Measurements from ENCODE around the gene IDI2.
A peak's percentile ranks its signal among the peaks of the same experiment; 100 is the strongest.
"Not testable (repeated sequence)": the region's sequence is repeated elsewhere in the genome, so short reads cannot be mapped to it uniquely, and the experiment has no call there.

IDI2 gene

DNA sequence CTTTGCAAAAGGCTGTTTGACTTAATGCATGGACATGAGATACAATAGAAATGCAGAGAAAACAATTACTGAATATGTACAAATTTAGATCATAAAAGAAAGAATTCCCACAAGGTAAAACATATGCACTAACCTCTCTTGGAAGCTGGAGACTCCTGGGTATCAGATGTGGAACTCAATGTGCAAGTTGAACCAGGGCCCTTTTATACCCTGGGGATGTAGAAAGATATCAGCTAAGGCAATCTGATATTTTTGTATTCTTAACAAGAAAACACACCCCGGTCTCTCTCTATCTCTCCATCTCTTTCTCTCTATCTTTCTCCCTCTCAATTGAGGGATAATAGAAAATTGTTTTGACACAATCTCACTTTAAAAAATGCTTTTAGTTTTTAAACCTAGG is at the start of gene IDI2:
IDI2 (minus strand) TSS at position 177 of the 400 bp plus-strand sequence. CDS start 1,136 bp downstream, outside the sequence.
- no peak for DNase-seq

DNA sequence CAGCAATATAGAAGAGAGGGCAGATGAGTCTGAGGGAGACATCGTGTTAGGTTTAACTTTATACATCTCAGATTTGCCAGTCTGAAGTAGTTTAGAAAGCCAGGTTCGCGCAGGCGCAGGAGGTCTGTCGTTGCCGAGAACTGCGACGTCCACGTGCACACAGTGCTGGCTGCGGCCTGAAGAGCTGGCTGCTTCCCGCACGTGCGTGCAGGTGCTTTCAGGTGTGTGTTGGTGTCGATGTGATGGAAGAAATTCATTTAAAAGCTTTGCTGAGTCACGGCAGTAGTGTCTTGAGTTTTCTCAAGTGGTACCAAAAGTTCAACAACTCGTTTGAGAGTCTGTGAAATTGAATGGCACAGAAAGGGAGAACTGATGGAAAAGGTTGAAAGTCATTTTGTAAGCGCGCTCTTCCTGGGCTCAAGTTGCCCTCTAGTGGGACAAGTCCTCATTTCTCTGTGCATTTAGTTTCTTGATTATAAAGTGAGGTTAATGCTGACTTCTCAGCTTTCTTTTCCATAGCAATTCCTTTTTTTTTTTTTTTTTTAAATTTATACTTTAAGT is 49.2 kb upstream of the IDI2 start:
- DNase-seq = no peak

DNA sequence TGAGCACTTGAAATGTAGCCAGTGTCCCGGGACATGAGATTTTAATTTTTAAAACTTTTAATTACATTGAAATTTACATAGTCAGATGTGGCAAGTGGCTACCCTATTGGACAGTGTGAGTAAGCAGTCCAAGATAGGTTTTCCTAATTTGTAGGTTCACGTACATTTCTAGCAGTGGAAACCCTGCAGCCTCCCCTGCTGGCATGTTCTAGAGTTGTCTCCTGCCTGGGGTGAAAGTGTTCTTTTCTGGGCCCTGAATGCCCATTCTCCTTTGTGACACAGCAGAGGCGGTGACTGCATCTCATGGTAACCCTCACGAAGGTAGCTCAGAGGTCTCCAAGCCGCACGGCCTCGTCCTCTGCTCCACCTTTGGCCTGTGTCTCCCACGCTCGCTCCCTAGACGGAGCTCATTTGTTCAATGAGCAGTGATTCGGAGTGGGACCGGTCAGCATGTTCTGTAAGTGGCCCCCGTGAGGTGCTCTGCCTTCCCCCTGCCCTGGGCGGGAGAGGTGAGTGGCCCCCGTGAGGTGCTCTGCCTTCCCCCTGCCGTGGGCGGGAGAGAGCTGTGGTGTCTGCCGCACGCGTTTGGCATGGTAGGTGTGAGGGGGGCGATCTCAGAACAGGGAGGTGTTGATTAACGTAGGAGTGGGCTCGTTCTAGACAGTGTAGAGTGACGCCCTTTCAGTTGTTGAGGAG is 48.5 kb upstream of the IDI2 start:
- no peak for DNase-seq

DNA sequence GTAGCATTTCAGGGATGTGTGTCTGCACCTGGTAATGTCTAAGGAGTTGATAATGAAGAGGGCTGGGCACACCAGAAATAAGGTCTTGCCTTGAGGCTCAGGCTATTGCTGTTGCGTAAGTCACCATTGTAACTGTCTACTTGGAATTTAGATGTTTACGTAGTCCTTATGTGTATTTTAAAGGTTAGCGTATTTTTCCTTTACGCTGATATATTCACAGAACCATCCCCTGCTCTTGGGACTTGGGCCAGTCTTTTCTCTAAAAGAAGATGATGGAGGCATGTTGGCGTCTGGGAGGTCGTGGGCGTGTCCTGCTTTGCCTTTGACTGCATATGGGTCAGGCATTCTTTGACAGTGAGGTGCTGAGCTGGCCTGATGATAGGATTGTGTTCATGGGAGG is 45.3 kb upstream of the IDI2 start:
- no peak for DNase-seq

DNA sequence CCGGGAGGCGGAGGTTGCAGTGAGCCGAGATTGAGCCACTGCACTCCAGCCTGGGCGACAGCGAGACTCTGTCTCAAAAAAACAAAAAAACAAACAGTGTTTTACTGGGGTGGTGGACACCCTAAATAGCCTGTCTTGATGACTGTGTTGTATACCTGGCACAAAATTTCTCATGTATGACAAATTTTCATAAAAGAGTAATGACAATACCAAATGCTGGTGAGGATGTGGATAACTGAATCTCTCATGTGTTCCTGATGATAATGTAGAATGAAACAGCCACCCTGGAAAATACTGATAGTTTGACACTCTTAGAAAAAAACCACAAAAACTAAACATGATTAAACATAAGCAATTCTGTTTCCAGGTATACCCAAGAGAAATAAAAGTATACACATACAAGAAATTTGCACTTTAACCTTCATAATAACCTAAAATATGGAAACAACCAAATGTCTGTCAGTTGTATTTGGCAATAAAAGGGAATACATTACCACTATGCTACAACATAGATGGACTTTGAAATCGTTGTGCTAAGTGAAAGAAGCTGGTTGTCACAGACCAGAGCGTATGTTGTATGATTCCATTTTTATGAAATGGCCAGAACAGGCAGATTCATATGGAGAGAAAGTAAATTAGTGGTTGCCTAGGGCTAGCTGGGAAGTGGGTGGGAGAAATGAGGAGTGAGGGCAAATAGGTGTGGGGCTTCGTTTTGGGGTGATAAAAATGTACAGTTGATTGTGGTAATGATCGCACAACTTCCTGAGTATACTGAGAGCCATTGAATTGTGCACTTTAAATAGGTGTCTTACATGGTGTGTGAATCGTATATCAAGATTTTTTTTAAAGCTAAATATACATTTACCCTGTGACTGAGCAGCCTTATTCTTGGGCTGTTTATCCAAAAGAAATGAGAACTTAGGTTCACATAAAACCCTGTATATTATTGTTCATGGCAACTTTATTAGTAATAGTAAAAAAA is 43.0 kb upstream of the IDI2 start:
- no peak for DNase-seq

DNA sequence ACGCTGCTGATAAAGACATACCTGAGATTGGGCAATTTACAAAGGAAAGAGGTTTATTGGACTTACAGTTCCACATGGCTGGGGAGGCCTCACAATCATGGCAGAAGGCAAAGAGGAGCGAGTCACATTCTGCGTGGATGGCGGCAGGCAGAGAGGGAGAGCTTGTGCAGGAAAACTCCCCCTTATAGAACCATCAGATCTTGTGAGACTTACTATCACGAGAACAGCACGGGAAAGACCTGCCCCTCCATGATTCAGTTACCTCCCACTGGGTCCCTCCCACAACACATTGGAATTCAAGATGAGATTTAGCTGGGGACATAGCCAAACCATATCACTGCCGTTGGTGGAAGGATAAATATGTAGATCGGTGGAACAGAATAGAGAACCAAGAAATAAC is 41.1 kb upstream of the IDI2 start:
- DNase-seq = not testable (repeated sequence)

DNA sequence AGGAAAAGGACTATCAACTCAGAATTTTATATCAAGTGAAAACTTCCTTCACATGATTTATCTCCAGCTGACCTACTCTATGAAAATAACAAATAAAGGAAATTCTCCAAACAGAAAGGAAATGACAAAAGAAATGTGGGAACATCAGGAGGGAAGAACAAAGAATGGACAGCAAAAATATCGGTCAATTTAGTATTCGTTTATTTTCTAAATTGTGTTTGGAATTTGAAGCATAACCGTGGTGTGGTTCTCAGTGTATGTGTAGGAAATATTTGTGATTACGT is 39.2 kb upstream of the IDI2 start:
- no peak for DNase-seq

DNA sequence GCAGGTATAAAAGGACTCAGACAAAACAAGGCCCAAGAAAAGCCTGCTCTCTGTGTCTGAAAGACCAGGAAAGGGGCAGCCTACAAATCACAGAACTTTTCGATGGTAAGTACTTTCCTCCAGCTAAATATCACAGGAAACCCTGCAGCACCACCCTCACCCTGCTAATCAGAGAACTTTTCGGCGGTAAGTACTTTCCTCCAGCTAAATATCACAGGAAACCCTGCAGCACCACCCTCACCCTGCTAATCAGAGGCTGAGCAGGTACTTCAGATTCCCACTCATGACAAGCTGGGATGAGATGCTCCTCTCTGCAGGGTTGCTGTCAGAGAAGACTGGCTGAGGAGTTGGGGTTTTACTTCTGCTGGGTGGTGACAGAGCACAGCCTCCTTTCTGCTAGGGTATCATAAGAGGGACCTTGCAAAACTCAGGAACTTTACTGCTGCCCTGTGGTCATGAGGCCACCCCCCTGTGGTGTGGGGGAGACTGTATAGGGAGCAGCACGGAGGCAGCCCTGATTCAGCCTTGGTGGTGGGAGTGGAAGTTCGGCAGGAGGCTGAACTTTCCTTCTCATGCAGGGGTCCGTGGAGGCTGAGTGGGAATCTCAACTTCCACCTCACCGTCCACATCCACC is 37.7 kb upstream of the IDI2 start:
- no peak for DNase-seq

DNA sequence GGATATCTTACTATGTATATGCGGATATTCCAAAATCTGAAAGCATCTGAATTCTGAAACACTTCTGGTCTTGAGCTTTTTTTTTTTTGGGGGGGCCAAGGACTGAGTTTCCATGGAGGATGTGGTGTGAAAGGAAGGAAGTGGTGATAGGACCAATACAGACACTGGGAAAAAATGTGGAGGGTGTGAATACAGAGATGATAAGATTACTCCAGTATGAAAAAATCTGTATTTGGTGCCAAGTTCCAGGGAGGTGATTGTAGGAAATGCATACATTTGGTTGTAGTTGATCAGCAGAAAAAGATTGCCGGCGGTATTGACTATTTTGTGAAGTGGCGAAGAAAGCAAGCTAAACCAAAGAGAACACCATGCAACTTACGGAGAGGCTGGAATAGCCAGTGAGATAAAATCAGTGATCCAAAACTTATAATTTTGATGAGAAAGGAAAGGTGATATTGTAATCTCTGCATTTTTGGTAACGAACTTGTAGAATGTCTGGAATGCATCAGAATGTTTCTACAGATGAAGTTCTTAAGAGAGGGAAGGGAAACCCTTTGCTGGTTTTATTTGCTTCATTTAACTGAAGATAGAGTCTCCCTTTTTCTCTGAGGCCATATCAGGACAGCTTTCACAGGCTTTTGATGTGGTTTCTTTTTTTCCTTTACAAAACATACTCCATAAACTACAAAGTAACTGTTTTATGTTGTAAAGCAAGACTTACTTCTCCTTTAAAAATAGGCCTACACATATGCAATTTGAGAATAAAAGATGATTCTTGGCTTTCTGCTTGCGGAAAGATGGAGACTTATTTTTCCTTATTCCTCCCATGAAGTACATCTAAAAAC is 36.5 kb upstream of the IDI2 start:
- no peak for DNase-seq

DNA sequence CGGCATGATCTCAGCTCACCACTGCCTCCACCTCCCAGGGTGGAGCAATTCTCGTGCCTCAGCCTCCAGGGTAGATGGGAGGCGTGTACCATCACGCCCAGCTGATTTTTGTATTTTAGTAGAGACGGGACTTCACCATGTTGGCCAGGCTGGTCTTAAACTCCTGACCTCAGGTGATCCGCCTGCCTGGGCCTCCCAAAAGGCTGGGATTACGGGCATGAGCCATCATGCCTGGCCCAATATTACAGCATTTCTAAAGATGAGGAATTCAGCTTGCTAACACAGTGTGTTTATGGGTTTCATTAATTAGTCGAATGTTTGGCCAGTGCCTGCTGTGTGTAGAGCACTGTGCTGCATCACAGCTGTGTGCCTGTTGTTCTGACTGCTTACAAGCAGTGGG is 34.2 kb upstream of the IDI2 start:
- DNase-seq = no peak

DNA sequence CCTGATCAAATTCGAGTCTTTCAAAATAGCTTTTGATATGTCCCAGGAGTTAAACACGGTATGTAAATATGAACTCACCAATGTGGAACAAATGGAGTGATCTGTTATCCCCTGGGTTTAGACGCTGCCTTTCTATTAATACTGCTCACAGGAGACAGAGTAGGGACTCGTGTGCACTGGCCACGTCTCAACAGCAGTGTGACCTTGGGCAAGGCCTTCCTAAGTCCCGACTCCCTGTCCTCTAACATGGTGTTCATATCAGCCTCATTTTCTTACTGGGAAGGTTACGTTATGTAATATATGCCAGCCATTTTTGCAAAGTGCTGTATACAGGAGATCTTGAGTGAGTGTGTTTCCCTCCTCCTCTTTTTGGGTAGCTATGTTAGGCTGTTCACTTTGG is 32.4 kb upstream of the IDI2 start:
- DNase-seq = no peak

DNA sequence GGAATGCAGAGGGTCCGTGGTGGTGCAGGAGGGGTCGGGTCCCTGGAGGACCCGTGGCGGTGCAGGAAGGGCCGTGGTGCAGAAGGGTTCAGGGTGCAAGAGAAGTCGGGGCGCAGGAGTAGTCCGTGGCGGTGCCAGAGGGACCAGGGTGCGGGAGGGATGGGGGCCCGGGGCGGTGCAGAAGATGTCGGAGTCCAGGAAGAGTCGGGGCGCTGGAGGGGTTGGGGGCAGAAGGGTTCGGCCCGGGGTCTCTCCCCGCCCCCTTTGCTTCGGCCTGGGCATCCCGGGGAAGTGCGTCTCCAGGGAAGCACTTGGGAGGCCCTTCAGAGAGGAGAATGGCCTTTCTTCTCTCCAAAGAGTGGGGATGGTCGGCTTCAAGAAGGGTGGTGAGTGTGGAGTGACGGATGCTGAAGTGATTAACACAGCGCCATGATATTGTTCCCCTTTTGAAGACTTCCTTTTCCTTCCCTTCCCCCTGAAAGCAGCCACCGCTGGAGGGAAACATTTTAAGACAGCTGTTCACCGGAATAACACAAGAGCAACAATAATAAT is 31.5 kb upstream of the IDI2 start:
- DNase-seq = no peak

DNA sequence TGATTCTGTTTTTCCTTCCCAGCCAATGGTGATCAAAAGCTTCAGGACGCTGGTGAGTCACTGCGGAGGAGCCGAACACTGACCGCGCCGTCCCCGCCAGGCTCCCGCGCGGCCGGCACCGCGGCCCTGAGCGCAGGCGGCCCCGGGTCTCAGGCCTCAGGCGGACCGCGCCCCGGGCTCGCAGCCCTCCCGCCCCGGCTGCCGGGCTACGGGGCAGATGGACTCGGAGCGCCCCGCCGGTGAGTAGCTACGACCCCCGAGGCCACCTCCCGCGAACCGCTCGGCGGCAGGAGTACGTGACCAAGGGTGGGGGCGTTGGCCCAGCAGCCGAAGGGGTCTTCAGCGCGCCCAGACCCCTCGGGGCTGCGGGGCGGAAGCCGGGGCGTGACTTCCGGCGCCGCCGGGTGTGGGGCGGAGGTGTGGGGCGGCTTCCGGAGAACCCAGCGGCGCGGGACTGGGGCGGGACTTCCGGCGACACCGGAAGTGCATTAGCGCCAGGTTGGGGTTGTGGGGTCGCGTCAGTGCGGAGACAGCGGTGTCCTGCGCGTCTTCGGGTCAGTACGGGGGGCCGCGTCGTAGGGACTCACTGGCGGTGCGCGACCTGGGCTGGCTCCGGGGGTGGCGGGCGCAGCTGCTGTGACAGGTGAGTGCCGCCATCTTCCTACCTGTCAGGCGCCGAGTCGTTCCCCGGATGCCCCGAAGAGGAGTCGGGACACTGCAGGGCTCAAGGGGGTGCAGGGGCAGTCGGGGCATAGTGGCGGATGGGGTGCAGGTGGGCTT is 30.9 kb upstream of the IDI2 start, which contains the start of gene WDR37:
WDR37 (plus strand) TSS at position 60 of the 780 bp plus-strand sequence. CDS start 15,771 bp downstream, outside the sequence.
- DNase-seq = peak; percentile 92

DNA sequence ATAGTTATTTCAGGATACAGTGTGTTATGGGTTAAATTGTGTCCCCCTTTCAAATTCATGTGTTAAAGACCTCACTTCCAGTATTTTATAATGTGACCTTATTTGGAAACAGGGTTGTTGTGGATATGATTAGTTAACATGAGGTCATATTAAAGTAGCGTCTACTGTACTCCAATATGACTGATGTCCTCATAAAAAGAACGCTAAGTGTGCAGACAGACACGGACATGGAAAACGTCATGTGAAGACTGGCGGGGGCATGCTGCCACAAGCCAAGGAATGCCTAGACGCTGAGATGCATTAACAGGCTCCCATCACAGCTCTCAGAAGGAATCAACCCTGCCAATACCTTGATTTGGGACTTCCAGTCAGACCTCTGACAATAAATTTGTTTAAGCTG is 29.0 kb upstream of the IDI2 start:
- no peak for DNase-seq

DNA sequence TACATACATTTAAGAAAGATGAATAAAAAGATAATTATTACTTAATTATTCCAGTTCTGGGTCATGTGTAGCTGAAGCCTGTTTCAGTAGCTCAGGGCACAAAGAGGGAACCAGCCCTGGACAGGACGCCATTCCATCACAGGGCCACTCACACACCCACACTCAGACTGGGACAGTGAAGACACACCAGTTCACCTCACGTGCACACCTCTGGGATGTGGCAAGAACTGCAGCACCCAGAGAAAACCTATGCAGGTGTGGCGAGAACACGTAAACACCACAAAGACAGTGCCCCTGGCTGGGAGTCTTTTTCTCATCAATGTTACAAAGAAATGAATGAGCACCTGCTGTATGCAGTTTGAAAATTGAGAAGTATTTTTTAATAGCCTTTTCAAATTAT is 24.9 kb upstream of the IDI2 start:
- no peak for DNase-seq

DNA sequence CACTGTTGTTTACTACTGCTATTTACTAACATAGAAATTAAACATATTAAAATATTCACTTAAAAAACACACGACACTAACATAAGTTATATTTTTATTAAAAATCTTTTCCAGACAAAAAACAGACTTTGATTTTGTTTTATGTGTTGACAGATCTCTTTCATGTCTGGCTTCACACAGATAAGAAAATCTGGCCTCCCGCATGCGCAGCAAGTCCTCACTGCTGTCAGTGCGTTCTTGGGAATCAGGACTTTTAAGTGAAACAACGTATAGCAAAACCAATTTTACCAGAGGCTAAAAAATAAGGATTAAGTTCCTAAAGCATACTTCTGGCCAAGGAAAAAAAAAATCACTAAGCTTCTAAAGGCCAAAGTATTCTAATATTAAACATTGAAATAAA is 24.5 kb upstream of the IDI2 start:
- no peak for DNase-seq

DNA sequence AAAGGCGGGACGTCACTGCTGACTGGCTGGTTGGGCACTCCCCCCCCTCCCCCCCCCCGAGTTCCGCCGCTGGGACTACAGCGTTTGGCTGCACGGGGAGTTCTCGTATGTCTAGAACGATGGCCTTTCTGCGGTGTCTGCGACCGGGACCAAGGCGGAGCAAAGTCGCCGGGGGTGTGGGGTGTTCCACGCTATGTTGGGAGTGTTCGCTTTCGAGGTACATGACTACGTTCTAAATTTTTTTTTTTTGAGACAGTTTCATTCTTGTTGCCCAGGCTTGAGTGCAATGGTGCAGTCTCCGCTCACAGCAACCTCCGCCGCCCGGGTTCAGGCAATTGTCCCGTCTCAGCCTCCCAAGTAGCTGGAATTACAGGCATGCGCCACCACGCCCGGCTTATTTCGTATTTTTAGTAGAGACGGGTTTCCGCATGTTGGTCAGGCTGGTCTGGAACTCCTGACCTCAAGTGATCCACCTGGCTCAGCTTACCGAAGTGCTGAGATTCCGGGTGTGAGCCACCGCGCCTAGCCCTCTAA is 23.8 kb upstream of the IDI2 start:
- DNase-seq = no peak

DNA sequence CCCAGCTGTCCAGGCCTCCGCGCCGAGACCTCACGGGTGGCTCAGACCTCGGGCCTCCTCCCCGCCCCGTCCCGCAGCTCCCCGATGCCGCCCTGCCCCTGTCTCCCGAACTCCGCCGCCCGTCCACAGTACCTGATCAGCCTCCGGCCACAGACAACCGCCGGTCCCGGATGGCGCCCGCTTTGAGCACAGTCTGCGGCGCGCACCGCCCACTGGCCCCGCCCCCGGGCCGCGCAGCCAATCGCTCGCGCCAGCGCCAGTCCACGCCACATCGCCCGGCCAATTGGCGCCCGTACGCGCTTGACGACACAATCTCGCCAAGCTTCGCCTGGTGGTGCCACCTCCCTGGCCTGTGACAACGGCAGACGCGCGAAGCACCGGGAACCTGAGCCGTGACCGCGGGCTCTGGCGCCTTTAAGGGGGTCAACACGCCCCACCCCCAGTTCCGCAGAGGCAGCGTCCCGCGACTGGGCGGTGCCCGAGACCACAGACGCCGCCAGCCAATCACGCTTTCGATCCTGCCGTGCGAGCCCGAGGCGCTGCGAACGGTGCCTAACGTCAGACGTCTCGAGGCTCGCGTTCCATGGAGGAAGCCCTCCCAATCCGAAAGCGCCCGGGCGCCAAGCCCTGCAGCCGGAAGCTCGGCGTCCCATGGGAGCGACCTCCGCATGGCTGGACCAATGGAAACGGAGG is 23.2 kb upstream of the IDI2 start, which contains the start of gene IDI1:
IDI1 (minus strand) TSS at position 388 of the 693 bp plus-strand sequence; CDS start at position 272, 116 bp downstream.
- DNase-seq = peak; percentile 93

DNA sequence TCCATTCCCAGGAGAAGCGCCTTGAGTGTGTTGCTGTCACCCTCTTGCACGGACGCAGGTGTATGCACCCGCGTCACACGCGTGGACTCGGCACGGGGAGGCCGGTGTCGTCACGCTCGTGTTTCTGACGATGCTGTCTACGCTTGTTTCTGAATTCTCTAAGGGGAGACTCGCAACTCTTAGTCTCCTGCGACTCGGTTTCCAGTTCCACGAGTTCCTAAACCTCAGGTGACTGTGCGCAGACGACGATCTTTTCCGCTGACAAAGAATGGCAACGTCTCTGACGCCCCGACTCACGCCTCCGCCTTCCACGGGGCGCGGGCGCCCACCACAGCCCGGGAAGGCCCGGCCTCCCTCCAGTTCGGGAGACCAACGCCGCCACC is 22.7 kb upstream of the IDI2 start:
- DNase-seq = no peak

DNA sequence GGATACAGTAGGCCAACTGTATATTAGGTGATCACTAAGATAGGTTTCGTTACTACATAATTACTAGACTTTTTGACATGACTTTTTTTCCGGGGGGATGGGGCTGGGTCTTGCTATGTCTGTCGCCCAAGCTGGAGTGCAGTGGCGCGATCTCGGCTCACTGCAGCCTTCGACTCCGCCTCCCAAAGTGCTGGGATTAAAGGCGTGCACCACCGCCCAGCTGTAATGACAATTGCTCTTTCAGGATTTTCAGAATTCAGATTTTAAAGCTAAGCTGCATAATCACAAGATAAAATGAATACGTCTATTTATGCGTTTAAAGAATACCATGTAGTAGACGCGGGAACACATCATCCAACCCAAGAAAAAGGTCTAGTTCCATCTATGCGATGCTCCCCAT is 22.3 kb upstream of the IDI2 start:
- no peak for DNase-seq
